Memory B cell (primary cell): ENCODE measurements around the gene C22orf15.

ENCODE experiments used
- ATAC-seq: fragments of 150-1000 bp; cut with Tn5 transposase; 2 replicates; pipeline ENCODE4 v1.10.0; 2021; ENCODE audit warnings: low read depth, mild to moderate bottlenecking, moderate library complexity
- DNase-seq, 2 donors: peaks; one replicate each; pipeline ENCODE4 v3.0.0; 2022; ENCODE audit warnings: low spot score in 2 of 2
- H3K27ac Mint-ChIP-seq: one replicate; pipeline ENCODE4 v1.8.0; 2022; ENCODE audit warnings: mild to moderate bottlenecking, moderate library complexity, mixed read lengths
- H3K27me3 Mint-ChIP-seq: one replicate; pipeline ENCODE4 v1.8.0; 2022; ENCODE audit warnings: mixed read lengths
- H3K36me3 Mint-ChIP-seq: one replicate; pipeline ENCODE4 v1.8.0; 2022; ENCODE audit warnings: mild to moderate bottlenecking, mixed read lengths
- H3K4me1 Mint-ChIP-seq: one replicate; pipeline ENCODE4 v1.8.0; 2022; ENCODE audit warnings: mixed read lengths
- H3K4me3 Mint-ChIP-seq: one replicate; pipeline ENCODE4 v1.8.0; 2022; ENCODE audit warnings: mild to moderate bottlenecking, moderate library complexity, mixed read lengths
- H3K9me3 Mint-ChIP-seq: one replicate; pipeline ENCODE4 v1.8.0; 2022; ENCODE audit warnings: mixed read lengths

C22orf15 gene

DNA sequence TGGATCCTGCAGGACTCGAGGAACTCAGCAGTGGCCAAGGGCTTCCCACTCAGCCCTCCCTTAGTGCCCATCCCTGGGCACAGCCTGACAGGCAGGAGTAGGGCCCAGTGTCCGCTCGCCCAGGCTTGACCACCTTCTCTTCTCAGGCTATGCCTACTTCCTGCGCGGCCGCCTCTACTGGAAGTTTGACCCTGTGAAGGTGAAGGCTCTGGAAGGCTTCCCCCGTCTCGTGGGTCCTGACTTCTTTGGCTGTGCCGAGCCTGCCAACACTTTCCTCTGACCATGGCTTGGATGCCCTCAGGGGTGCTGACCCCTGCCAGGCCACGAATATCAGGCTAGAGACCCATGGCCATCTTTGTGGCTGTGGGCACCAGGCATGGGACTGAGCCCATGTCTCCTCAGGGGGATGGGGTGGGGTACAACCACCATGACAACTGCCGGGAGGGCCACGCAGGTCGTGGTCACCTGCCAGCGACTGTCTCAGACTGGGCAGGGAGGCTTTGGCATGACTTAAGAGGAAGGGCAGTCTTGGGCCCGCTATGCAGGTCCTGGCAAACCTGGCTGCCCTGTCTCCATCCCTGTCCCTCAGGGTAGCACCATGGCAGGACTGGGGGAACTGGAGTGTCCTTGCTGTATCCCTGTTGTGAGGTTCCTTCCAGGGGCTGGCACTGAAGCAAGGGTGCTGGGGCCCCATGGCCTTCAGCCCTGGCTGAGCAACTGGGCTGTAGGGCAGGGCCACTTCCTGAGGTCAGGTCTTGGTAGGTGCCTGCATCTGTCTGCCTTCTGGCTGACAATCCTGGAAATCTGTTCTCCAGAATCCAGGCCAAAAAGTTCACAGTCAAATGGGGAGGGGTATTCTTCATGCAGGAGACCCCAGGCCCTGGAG is 20.7 kb downstream of the C22orf15 start:
- no peaks in the 10 kb centered on the region for H3K27me3 Mint-ChIP-seq
- H3K36me3 Mint-ChIP-seq: peaks cover 5% of the 10 kb centered on the region
- no peaks in the 10 kb centered on the region for H3K9me3 Mint-ChIP-seq
- peaks cover 4% of the 10 kb centered on the region for H3K4me1 Mint-ChIP-seq
- DNase-seq (no peak), ATAC-seq (no peak)
- no peak overlapping the region for H3K27ac Mint-ChIP-seq
- no peak overlapping the region for H3K4me3 Mint-ChIP-seq

DNA sequence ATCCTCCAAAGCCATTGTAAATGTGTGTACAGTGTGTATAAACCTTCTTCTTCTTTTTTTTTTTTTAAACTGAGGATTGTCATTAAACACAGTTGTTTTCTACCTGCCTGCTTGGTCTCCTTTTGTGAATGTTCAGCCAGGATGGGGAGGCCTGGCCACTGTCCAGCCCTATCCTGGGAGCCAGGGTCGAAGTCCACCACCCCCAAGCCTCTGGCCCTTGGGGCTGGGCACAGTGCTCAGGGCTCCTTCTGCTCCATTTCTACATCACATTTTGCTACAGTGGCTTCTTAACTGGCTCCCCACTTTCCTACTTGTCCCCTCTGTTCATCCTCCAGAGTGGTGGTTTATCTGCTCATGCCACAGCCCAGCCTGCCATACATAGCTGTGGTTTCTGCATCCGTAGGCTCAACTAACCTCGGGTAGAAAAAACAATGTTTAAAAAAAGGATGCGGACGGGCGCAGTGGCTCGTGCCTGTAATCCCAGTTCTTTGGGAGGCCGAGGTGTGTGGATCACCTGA is 21.5 kb downstream of the C22orf15 start:
- Mint-ChIP-seq H3K4me3 (no peak overlapping the region), H3K9me3 (no peaks in the 10 kb centered on the region)

DNA sequence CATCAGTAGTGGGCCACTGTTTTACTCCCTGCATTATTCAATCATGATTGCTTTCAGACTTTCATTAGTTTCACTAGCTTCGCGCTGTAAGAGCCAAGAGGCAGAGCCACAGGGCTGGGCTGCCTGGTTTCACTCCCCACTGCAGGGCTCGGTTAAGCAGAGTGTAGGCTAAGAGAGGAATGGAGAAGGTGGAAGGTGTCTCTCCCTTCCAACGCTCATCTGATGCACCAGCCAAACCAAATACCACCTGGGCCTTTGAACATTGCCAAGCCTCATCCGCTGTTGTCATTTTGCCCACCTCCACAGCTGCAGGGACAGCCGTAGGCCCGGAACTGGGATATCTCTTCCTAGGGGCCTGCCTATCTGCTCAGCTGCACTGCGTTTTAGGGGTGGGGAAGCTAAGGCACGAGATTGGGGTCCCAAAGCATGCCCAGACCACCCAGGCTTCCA is 23.5 kb downstream of the C22orf15 start:
- Mint-ChIP-seq H3K4me3 (peak overlapping the region; percentile 87), H3K27me3 (no peaks in the 10 kb centered on the region), H3K9me3 (no peaks in the 10 kb centered on the region), H3K27ac (peak overlapping the region; percentile 86), H3K4me1 (peaks cover 14% of the 10 kb centered on the region), H3K36me3 (peaks cover 6% of the 10 kb centered on the region)
- DNase-seq (no peak), ATAC-seq (no peak)

More for the DNA sequence above, 21.5 kb downstream of the C22orf15 start:
- no peak for ATAC-seq
- no peaks in the 10 kb centered on the region for H3K27me3 Mint-ChIP-seq
- H3K27ac Mint-ChIP-seq: no peak overlapping the region
- peaks cover 5% of the 10 kb centered on the region for H3K36me3 Mint-ChIP-seq
- H3K4me1 Mint-ChIP-seq: peaks cover 6% of the 10 kb centered on the region
- no peak for DNase-seq

DNA sequence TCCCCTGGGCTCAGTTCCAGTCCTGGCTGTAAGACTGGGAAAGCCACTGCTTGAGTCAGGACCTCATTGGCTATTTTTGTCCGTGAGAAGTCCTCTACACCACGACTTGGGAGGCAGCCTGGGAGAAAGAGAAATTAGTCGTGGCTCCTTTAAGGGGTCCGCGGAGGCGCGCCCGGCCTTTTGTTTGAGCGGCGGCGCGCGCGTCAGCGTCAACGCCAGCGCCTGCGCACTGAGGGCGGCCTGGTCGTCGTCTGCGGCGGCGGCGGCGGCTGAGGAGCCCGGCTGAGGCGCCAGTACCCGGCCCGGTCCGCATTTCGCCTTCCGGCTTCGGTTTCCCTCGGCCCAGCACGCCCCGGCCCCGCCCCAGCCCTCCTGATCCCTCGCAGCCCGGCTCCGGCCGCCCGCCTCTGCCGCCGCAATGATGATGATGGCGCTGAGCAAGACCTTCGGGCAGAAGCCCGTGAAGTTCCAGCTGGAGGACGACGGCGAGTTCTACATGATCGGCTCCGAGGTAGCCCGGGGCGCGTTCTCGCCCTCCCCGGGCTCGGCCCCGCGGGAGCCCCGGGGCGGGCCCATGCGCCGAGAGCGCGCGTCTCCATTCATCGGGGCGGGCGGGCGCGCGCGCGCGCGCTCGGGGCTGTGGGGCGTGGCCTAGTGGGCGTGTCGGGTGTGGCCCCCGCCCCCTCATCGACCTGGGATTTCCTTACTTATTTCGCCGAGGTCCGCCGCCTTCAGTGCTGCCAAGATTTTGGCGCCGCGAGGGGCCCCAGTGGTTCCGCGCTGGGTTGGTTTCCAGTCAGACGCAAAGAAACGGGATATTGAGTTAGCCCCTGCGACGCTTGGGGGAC is 24.2 kb downstream of the C22orf15 start, which contains the start of gene SMARCB1:
Gene SMARCB1 (plus strand): TSS at position 215 of the 848 bp plus-strand sequence. CDS start 204 bp downstream, at position 419.
- Mint-ChIP-seq H3K4me3 (peak within 1 kb of the TSS; percentile 87), H3K27ac (peak within 1 kb of the TSS; percentile 86), H3K36me3 (peaks cover 7% of the 10 kb centered on the region), H3K9me3 (no peaks in the 10 kb centered on the region), H3K4me1 (peaks cover 14% of the 10 kb centered on the region), H3K27me3 (no peaks in the 10 kb centered on the region)
- ATAC-seq (peak; percentile 77), DNase-seq (peak; percentile 87 to 88)

DNA sequence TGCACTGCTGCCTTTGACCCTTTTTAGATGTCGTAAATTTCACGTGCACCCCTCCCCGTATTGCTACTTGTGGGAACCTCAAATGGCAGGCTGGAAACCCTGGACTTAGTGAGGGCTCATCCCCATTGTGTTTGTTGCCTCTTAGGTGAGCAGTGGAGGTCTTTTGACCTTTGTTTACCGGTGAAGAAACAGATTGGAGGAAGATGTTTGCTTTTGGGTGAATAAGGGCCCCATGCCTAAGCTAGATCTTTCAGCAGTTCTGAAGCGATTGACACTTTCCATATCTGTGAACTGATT is 24.8 kb downstream of the C22orf15 start:
- Mint-ChIP-seq H3K4me1 (peaks cover 14% of the 10 kb centered on the region), H3K4me3 (peak overlapping the region; percentile 87), H3K27ac (peak overlapping the region; percentile 86), H3K27me3 (no peaks in the 10 kb centered on the region), H3K36me3 (peaks cover 7% of the 10 kb centered on the region), H3K9me3 (no peaks in the 10 kb centered on the region)
- ATAC-seq (peak; percentile 21), DNase-seq (no peak)

DNA sequence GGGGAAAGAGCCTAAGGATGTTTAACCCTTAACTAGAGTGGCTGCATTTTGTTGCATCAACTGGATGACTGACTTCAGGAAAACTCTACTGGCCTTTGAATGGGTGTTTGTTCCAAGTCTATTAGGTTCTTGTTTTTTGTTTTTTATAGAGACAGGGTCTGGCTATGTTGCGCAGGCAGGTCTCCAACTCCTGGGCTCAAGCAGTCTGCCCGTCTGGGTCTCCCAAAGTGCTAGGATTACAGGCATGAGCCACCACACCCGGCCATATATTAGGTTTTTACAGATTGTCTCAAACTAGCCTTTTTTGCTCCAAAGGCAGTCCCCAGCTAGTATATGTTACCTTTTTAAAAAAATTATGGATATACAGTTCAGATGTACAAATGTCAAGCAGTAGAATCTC is 25.1 kb downstream of the C22orf15 start:
- no peak for ATAC-seq
- Mint-ChIP-seq H3K9me3 (no peaks in the 10 kb centered on the region), H3K27me3 (no peaks in the 10 kb centered on the region), H3K36me3 (peaks cover 7% of the 10 kb centered on the region), H3K4me3 (peak overlapping the region; percentile 87), H3K4me1 (peaks cover 14% of the 10 kb centered on the region), H3K27ac (peak overlapping the region; percentile 86)
- no peak for DNase-seq

DNA sequence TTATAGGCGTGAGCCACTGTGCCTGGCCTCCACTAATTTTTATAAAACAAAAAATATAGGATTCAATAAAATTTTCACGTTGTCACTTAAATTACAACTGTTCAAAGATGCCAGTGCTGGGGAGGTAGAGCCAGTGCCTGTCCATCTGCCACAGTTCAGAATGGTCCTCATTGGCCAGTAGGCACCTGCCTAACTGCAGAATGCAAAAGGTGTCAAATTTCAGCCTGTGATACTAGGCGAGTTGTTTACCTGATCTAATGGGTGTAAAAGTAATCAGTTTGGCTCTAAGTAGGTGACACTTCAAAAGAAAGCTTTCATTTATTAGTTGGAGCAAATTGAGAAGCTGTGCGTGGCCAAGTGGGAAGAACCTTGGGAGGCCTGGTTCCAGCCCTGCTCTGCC is 26.3 kb downstream of the C22orf15 start:
- H3K36me3 Mint-ChIP-seq: peaks cover 13% of the 10 kb centered on the region
- ATAC-seq (no peak), DNase-seq (no peak)
- no peaks in the 10 kb centered on the region for H3K9me3 Mint-ChIP-seq
- H3K4me1 Mint-ChIP-seq: peaks cover 14% of the 10 kb centered on the region
- H3K4me3 Mint-ChIP-seq: no peak overlapping the region
- no peak overlapping the region for H3K27ac Mint-ChIP-seq
- H3K27me3 Mint-ChIP-seq: no peaks in the 10 kb centered on the region

DNA sequence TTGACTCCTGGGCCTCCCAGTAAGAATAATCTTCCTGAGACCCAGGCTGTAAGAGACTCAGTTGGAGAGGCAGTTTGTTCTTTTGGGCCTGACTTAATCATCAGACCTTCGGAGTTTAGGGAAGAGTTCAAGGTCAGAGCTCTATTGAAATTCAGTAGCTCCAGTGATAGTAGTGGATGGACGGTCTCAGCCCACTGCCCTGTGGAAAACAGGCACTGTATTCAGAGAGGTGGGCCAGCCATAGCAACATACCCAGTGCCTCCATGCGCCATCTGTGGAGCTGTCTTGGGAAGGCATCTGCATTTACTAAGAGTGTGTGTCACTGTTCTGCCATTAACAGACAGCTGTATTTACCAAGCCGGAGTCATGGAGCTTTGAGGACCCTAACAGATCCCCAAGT is 26.8 kb downstream of the C22orf15 start:
- H3K27ac Mint-ChIP-seq: no peak overlapping the region
- H3K4me3 Mint-ChIP-seq: no peak overlapping the region
- peaks cover 13% of the 10 kb centered on the region for H3K36me3 Mint-ChIP-seq
- no peak for ATAC-seq
- peaks cover 11% of the 10 kb centered on the region for H3K4me1 Mint-ChIP-seq
- no peaks in the 10 kb centered on the region for H3K9me3 Mint-ChIP-seq
- DNase-seq: no peak
- no peaks in the 10 kb centered on the region for H3K27me3 Mint-ChIP-seq

DNA sequence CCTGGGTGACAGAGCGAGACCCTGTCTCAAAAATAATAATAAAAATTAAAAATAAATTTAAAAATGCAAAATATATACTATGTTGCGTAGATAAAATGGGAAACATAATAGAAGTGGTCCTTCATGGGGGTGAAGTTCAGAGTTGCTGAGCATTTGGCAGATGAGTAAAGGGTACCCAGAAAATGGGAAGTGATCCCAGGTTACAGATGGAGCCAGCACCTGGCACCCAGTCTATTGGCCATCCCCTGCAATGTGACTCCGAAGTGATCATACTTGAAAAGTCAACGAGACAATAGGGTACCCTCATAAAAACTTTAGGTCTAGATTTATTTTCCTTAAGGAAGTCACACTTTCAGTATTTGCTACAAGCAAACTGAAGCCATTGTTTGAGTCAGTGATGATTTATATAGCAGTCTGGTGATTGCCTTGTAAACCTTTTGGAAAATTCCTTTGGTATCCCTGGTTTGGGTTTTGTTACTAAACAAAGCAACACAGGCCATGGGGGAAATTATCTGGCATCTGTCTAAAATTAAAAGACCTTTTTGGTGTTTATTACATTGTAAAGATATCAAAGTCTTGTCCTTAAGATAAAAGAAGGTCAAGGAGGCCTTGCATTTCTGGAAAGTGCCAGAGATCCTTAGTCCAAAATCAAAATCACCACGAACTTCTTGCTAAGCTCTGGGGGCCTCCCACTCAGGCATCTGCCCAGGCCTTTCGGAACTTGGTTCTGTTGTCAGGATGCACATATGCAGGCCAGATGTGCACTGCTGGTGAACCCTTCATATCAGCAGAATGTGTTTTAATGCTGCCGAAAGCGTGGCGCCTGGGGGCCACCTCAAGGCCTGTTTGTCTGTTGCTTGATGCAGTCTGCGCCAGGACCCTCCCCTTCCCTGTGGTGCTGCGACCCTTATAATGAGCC is 28.3 kb downstream of the C22orf15 start:
- ATAC-seq (no peak), DNase-seq (no peak)
- Mint-ChIP-seq H3K27ac (no peak overlapping the region), H3K36me3 (peaks cover 14% of the 10 kb centered on the region), H3K4me1 (peaks cover 11% of the 10 kb centered on the region), H3K9me3 (no peaks in the 10 kb centered on the region), H3K27me3 (no peaks in the 10 kb centered on the region), H3K4me3 (no peak overlapping the region)

DNA sequence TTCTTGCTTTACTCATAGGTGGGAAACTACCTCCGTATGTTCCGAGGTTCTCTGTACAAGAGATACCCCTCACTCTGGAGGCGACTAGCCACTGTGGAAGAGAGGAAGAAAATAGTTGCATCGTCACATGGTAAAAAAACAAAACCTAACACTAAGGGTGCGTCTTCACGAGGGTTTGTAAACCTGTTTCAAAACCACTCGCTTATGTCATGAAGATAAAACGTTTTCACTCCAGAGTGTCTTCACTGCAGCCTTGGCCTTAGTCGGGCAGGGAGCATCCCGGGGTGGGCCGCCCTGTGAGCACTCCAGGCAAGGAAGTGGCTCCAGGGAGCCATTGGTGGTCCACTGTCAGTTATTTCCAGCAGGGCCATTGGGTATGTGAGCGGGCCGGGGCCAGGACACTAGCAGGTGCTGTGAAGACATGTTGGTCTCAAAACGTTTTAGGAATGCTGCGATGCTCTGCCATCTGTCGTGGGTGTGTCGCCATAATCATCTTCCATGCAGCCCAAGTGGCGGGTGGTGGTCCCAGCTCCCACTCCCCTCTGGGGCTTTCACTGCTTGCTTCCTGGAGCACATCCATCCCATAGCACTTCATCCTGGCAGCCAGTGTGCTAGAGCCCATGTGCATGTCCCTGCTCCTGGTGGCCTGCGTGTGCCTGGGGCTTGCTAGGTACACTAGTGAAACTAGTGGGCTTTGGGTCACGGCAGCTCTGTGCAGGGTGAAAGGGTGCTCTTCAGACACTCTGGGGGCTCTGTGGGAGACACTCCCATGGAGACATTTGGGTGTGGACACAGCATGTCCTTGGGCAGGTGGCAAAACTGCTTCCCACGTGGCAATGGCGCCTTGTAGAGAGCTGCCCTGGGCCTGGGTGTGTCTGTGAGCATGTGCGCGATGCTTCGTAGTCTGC is 29.2 kb downstream of the C22orf15 start:
- DNase-seq (no peak), ATAC-seq (no peak)
- Mint-ChIP-seq H3K4me1 (peaks cover 9% of the 10 kb centered on the region), H3K9me3 (no peaks in the 10 kb centered on the region), H3K36me3 (peaks cover 22% of the 10 kb centered on the region), H3K4me3 (no peak overlapping the region), H3K27me3 (no peaks in the 10 kb centered on the region), H3K27ac (no peak overlapping the region)

DNA sequence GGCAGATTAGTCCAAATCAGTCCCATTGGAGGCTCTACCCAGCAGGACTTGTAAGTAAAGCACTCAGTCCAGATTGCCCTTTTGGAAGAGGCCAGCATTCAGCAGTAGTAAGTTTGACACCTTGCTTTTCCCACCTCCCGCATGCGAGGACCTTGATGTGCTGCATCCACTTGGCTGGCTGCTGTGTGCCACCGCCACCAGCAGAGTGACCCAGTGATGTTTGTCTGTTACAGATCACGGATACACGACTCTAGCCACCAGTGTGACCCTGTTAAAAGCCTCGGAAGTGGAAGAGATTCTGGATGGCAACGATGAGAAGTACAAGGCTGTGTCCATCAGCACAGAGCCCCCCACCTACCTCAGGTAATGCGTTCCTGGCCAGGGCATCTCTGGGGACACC is 30.5 kb downstream of the C22orf15 start:
- ATAC-seq: no peak
- Mint-ChIP-seq H3K27ac (no peak overlapping the region), H3K27me3 (no peaks in the 10 kb centered on the region), H3K36me3 (peaks cover 22% of the 10 kb centered on the region), H3K9me3 (no peaks in the 10 kb centered on the region), H3K4me1 (peaks cover 12% of the 10 kb centered on the region), H3K4me3 (no peak overlapping the region)
- no peak for DNase-seq

DNA sequence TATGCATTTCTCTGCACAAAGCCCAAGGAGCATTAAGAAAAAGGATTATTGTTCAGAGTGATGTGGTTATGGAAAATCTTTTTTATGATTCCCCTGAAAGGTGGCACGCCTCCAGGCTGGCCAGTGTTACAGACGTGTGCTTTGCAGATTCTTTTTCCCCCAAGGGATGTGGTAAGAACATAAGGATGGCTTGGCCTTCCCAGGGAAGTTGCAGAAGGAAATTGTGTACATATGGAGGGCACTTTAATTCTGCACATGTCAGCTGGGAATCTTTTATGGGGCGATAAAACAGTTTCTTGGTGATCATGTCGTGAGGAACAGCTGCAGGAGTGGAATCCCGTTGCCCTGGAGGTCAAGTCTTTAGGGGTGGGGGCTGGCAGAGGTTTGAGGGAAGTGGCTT is 33.7 kb downstream of the C22orf15 start:
- no peak for ATAC-seq
- Mint-ChIP-seq H3K27me3 (no peaks in the 10 kb centered on the region), H3K36me3 (peaks cover 20% of the 10 kb centered on the region), H3K4me1 (peaks cover 25% of the 10 kb centered on the region), H3K9me3 (no peaks in the 10 kb centered on the region), H3K27ac (no peak overlapping the region), H3K4me3 (no peak overlapping the region)
- no peak for DNase-seq
